GM18867 (cell line): ENCODE measurements around the gene GLT8D2.
"Not testable (repeated sequence)": the region's sequence is repeated elsewhere in the genome, so short reads cannot be mapped to it uniquely, and the experiment has no call there.

Source experiments
- ATAC-seq: cut with Tn5 transposase; IDR thresholded peaks from one replicate; pipeline ENCODE4 v1.9.1; 2021; ENCODE audit warnings: mild to moderate bottlenecking, moderate library complexity; ENCODE audit not compliant: unreplicated experiment

The GLT8D2 gene

DNA sequence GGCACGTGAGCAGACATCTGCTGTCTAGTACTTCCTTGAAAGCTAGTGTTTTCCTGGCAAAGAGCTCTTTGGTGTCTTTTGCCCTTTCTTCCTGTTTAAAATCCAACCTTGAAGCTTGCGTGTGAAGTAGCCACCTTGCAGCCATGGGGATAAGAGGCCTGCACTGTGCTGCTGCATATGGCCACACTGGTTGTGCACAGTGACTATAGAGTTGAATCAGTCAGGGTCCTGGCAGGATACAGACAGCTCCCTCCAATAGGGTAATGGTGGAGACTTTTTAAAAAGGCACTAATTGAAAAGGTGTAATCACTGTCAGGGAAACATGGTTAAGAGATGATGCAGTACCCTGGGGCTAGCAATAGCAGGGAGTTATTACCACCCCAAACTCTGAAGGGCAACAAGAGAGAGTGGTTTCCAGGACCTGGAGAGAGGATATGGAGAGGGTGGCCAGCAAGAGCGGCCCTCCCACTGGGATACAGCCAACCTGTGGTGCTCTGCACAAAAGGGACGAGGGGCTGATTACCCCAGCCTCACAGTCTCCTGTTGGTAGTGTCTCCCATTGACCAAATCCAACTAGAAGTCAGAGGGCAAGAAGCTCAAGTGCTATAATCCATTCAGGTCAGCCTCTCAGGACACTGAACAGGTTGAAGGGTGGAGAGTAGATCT, 4.8 kb upstream of the GLT8D2 start:
- no peak for ATAC-seq

DNA sequence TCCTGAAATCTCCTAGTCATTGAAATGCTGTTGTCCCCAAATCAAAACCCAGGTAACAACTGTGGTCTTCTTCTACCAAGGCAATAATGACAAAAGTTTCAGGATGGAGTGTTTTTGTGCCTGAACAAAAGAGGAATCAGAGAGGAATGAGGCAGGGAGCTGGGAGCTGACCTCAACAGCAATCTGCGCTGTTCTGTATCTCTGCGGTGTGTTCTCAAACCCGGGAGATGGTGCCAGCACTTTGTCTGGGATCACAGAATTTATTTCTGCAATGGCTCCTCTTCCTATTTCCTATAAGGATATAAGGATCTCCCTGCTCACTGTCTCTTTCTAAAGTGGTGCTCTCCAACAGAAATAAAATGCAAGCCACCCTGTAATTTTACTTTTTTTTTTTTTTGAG, 449 bp upstream of the GLT8D2 start:
- ATAC-seq, result no peak

DNA sequence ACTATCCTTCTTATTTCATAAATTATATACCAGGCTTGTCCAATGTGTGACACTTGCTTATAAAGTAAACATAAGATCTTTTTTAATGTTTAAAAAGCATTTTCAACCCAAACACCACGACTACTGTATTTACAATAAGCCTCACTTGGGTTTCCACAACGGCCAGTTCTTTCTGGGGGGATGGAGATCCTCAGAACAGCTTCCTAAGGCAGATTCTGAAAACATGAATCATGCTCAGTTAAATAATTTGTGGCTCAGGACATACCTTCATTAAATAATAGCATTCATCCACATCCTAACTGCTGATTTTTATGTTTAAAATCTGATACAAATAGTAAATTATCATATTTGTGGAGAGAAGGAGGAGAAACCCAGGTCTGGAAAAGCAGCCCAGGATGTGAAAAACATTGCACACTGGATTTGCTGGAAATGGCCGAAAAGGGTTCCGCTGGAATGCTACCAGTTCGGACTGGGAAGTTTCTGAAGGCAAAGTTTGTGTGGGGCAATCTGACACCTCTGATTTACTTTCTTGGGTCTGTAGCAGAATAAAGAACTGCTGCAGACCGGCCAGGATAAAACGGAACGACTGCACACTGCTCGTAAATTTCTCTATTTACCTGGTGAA, 597 bp downstream of the GLT8D2 start:
- ATAC-seq, result no peak

DNA sequence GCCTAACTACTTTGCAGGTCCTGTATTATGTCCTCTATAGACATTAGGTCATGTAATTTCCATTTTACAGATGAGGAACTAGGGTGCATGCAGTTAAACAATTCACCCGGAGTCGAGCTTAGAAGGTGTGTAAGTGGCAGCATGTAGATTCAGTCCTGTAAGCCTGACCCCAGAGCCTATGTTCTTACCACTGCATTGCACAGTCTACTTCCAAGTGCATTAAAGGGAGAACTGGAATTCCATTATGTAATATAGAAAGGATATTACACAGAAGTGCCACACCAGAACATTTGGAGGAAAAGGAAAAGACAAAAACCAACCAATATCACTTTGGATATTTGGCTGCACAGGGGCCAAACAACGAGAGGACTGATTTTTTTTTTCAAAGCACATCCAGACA, 1.2 kb downstream of the GLT8D2 start:
- no peak for ATAC-seq

DNA sequence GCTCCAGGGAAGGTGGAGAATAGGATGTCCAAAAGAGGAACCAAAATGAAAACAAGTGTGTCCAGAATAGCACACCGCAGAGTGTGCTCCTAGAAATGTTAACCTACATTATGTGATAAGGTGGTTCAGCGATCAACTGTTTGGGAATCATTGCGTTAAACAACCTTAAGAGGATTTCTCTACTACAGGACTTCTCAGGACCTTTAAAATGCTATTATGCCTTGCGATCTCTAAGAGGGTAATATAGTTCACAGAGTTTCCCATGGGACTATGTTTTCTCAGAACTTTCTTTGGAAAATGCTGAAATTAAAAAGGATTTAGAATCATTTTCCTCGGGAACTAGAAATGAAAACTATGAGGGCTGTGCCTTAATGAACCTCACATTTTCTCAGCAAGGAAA, 1.8 kb downstream of the GLT8D2 start:
- ATAC-seq, result no peak

DNA sequence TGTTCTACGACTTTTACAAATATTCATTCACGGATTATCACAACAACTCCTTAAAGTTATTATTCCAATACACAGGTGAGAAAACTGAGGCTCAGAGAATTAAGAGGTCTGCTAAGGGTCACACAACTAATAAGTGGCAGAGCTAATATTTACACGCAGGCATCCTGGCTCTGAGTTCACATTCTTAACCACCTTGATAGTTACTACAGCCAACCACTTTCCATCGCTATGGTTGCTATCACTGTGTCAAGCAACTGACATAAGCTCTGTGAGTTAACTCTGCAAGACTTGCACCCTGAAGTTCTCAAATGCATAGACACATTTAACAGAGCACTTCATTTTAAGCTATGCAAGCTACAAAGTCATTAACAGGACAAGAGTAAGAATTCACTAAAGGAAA, 3.7 kb downstream of the GLT8D2 start:
- no peak for ATAC-seq

DNA sequence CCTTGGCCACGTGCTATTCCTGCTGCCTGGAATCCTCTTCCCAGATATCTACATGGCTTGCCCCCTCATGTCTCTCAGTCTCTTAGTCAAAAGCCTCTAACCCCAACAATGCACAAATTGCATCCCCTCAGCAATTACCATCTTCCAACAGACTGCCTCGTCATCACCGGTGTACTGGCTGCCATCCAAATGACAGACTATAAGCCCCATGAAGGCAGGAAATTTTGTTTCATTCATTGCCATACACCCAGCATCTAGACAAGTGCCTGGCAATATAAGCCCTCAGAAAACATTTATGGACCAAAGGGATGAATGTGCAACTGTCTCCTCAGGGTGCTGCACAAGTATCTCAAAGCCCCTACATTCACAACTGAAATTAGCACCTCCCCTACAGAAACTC, 5.8 kb downstream of the GLT8D2 start:
- no peak for ATAC-seq

DNA sequence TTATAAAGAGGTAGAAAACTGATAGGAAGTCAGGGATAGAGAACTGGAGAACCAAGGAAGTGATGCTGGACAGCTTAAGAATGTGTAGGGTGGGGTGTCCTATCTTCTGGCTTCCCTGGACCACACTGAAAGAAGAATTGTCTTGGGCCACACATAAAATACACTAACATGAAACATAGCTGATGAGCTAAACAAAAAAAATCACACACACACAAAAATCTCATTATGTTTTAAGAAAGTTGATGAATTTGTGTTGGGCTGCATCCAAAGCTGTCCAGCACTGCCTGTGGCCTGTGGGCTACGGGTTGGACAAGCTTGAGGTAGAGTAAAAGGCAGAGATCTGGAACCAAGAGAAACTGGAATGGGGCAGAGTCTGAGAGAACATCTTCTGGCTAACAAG, 7.4 kb downstream of the GLT8D2 start:
- ATAC-seq, result no peak

DNA sequence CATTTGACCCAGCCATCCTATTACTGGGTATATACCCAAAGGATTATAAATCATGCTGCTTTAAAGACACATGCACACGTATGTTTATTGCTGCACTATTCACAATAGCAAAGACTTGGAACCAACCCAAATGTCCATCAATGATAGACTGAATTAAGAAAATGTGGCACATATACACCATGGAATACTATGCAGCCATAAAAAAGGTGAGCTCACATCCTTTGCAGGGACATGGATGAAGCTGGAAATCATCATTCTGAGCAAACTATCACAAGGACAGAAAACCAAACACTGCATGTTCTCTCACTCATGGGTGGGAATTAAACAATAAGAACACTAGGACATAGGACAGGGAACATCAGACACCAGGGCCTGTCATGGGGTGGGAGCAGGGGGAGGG, 10.2 kb downstream of the GLT8D2 start:
- ATAC-seq, result not testable (repeated sequence)

DNA sequence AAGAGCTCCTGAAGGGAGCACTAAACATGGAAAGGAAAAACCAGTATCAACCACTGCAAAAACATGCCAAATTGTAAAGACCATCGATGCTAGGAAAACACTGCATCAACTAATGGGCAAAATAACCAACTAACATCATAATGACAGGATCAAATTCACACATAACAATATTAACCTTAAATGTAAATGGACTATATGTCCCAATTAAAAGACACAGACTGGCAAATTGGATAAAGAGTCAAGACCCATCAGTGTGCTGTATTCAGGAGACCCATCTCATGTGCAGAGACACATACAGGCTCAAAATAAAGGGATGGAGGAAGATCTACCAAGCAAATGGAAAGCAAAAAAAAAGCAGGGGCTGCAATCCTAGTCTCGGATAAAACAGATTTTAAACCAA, 13.8 kb downstream of the GLT8D2 start:
- ATAC-seq, result not testable (repeated sequence)

DNA sequence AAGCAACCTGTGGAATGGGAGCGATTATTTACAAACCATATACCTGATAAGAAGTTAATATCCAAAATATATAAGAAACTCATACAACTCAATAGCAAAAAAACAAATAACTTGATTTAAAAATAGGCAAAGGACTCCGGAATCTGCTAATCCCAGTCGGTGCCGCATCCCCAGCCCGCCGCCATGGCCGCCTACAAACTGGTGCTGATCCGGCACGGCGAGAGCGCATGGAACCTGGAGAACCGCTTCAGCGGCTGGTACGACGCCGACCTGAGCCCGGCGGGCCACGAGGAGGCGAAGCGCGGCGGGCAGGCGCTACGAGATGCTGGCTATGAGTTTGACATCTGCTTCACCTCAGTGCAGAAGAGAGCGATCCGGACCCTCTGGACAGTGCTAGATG, 19.4 kb downstream of the GLT8D2 start:
- ATAC-seq, result not testable (repeated sequence)

DNA sequence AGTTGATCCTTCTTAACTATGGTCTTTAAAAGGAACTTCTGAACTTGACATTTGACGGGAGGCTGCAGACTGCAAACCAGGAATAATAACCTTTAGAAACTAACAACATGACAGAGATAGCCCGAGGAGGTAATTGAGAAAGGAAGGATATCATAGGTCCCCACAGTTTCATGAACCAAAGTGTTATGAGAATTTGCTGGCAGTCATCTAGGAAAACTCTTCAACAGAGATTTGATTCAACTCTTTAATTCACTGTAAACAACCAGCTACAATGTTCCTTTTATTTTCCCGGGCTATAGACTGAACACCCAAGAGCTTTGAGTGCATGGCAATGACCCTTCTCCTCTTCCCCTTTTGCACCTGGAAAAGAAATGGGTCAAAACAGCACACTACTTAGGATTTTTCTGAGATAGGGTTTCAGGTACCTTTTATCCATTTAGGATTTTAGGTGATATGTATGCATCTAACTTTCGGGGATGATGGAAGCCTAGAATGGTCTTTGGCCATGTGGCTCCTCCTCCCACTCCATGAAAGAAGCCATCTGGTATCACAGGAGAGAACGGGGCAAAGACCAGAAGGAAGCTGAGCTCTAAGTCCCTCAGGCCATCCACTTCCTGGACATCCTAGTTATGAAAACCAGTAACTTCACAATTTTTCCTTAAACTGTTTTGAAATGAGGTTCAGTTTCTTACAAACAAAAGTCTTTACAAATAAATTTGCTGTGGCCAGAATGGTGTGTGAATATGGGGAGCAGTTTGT, 23.0 kb downstream of the GLT8D2 start:
- ATAC-seq, result no peak

DNA sequence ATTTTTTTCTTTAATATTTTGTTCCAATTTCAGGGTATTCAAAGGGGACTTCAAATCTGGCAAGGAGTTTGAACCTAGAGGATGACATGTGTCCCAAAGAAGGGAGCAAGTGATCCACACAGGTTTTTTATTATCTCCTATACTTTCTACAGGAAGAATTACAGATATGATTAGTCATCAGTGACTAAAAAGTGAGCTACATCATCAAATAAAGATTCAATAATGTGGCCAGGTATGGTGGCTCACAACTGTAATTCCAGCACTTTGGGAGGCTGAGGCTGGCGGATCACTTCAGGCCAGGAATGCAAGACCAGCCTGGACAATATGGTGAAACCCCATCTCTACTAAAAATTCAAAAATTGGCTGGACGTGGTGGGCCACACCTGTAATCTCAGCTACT, 24.2 kb downstream of the GLT8D2 start:
- ATAC-seq, result no peak

DNA sequence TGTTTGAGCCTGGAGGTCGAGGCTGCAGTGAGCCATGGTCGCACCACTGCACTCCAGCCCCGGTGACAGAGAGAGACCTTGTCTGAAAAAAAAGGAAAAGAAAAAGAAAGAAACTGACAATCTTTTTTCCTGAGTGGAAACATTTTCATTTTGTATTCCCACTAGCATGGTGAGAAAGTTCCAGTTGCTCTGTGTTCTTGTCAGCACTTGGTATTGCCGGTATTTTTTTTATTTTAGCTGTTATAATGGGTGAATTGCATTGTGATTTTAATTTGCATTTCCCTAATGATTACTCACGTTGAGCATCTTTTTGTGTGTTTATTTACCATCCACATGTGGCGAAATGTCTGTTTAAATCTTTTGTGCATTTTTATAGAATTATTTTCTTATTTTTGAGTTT, 25.6 kb downstream of the GLT8D2 start:
- ATAC-seq, result no peak

DNA sequence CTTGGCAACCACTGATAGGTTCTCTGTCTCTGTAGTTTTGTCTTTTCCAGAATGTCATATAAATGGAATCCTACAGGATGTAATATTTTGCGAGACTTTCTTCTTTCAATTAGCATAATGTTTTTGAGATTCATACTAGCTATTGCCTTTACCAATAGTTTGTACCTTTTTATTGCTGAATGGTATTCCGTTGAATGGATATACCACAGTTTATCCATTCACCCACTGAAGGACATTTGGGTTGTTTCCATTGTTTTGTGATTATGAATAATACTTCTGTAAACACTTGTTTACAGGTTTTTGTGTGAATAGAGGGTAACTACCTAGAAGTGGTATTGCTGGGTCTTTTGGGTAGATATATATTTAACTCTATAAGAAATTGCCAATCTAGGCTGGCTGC, 26.3 kb downstream of the GLT8D2 start:
- no peak for ATAC-seq

DNA sequence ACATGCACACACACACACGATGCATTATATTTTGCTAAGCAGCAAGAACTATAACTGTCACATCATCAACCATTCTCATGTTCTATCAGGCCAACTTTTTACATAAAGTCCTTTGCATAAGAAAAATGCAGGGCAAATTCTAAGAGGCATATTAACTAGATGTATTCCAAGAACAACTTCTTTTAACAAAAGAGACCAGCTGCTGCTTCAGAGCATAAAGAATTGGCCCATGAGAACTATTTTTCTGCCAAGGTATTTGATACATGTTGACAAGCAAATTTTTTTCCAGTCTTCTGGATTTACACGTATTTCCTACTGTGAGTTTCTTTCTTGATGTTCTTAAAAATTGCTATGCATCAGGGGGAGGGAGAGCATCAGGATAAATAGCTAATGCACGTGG, 27.2 kb downstream of the GLT8D2 start:
- ATAC-seq, result no peak

DNA sequence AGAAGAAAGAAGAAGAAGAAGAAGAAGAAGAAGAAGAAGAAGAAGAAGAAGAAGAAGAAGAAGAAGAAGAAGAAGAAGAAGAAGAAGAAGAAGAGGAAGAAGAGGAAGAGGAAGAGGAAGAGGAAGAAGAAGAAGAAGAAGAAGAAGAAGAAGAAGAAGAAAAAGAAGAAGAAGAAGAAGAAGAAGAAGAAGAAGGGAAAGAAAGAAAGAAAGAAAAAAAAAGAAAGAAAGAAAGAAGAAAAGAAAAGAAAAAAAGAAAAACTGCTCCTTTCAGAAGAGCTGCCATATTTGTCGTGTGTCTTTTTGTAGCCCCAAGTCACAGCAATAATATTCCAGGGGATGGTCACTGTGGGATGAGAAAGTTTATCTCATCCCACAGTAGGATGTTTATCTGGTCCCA, 28.1 kb downstream of the GLT8D2 start:
- not testable (repeated sequence) for ATAC-seq

DNA sequence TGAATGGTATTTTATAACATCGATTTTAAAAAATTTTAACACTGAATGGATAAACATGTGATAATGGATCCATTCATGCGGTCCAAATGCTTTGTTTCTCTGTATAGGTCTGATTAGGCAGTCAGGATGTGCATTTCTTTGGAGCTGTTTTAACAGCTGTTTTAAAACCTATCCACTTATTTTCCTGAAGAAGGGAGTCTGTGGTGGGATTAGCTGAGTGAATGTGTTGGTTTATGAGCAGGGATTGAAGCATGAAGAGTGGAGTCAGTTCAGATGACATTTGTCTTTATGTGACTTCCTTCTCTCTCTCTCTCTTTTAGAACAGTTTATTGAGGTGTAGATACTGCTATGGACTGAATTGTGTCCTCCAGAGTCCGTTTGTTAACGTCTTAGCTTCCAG, 37.7 kb downstream of the GLT8D2 start:
- ATAC-seq, result no peak

DNA sequence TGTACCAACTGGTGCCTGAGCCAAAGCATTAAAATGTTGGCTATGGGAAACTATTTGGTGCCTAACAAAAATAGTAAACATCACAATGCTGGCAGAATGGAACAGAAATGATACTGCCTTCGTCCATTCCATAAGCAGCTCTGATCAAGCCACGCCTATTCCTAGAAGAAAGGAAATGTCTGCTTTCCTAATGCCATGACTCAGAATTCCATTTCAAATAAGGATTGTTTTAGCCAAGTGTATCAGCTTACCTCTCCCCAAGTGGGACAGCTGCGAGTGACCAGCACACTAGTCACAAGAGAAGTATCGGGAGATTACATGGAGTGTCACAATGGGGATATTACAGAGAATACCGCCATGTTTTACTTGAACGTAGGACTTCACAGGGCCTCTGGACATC, 38.7 kb downstream of the GLT8D2 start:
- ATAC-seq, result no peak

DNA sequence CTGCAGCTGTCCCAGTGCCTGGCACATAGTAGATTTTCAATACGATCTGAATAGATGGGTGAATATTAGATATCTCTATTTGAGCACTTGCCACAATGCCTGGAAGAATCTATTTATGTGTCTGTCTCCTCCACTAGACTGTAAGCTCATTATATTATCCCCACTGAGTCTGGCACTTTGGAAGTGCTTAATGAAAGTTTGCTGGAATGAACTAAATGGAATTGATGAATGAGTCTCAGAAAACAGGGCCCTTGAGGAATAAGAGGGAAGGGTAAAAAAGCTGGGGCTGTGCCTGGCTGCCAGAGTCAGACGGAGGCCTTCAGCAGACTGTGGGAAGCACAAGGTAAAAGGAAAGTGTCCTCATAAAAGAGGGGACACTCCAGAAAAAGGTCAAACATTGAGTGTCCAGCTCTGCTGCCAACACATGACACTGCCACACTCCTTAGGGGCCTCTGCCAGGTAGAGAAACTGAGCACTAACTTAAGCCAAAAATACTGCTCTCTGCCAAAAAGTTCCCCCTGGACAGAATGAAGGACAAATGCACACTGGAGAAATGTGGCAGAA, 39.3 kb downstream of the GLT8D2 start:
- ATAC-seq, result no peak

DNA sequence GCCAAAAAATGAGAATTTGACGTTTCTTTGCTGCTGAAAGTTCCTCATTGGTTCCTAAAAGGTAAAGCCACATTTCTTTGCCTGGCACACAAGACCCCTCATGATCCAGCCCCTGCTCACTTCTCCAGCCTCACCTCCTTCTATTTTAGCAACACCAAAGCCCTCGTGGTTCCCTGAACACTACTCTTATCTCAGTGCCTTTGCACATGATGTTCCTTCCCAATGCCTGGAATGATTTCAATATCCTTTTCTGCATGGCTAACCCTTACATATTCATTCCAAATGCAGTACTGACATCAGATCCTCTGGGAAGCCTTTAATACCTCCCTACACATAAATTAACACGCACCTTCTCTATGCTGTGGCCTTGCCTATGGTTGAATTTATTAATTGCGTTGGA, 39.9 kb downstream of the GLT8D2 start:
- ATAC-seq, result no peak

DNA sequence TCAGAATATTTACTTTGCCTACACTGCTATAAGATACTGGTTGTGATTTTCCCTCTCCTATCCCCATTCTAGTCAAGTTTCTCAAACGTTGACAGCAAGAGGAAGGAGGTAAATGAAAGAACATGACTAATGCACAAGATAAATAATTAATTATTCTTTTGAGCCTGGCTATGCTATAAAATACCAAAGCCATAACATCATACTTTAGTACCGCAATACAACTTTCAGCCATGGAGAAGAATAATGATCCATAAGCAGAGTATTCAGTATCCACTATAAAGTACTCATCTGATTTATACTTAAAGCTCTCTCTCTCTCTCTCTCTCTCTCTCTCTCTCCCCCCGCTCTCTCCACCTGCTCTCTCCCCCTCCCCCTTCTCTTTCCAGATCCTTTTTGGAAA, 43.1 kb downstream of the GLT8D2 start:
- ATAC-seq, result no peak
